Activated CD4-positive, alpha-beta memory T cell treated with anti-CD3 and anti-CD28 coated beads for 36 hours (primary cell): ENCODE results near the gene PNPO. TPM values are rescaled to one million over a fixed set of nuclear protein-coding genes. Genes with fewer than 3 reads are reported as not detected.

Experiments used
- CTCF ChIA-PET: fragments of 350-600 bp; sonication (Branson Sonifier 250); formaldehyde crosslinking; loops from one replicate; lab custom pipeline; 2021; ENCODE audit warnings: antibody characterized with exemption, inconsistent platforms; lab: Charles Lee
- POLR2A ChIA-PET: fragments of 350-600 bp; sonication (Branson Sonifier 250); formaldehyde crosslinking; loops from one replicate; lab custom pipeline; 2021; ENCODE audit warnings: antibody characterized with exemption; lab: Charles Lee
- DNase-seq: peaks from one replicate; pipeline ENCODE4 v3.0.0-alpha.2; 2020
- H3K27ac Mint-ChIP-seq: one replicate; pipeline ENCODE4 v1.8.0; 2021; ENCODE audit warnings: mixed read lengths
- H3K27me3 Mint-ChIP-seq: one replicate; pipeline ENCODE4 v1.8.0; 2021; ENCODE audit warnings: mixed read lengths
- H3K36me3 Mint-ChIP-seq: one replicate; pipeline ENCODE4 v1.8.0; 2021; ENCODE audit warnings: mixed read lengths
- H3K4me1 Mint-ChIP-seq: one replicate; pipeline ENCODE4 v1.8.0; 2021; ENCODE audit warnings: low read depth, mixed read lengths
- H3K4me3 Mint-ChIP-seq: one replicate; pipeline ENCODE4 v1.8.0; 2021; ENCODE audit warnings: mild to moderate bottlenecking, mixed read lengths
- H3K9me3 Mint-ChIP-seq: one replicate; pipeline ENCODE4 v1.8.0; 2021; ENCODE audit warnings: mixed read lengths
- intact Hi-C: fragments of 100-400 bp; cut with micrococcal nuclease; formaldehyde crosslinking; loops from one replicate; pipeline ENCODE4 v1.15.1; 2023
- total RNA-seq, 2 experiments: library from RNA; stranded (reverse); gene quantifications; one replicate each; pipeline ENCODE4 v1.2.3, GENCODE V29; 2021

Gene PNPO
- total RNA-seq, 2 experiments from 2014 or later: 32.5 to 34.4 TPM

GRCh38 chr17:47992216-47992615 lies 50.8 kb downstream of the PNPO start:
- no peak overlapping the region for H3K4me3 Mint-ChIP-seq
- no peak overlapping the region for H3K27ac Mint-ChIP-seq
- ChIA-PET CTCF (no interaction called here), POLR2A (no interaction called here)
- intact Hi-C loops: no loop called here
- DNase-seq: no peak
- H3K36me3 Mint-ChIP-seq: no peaks in the 10 kb centered on the region
- H3K27me3 Mint-ChIP-seq: peaks cover 3% of the 10 kb centered on the region
- no peaks in the 10 kb centered on the region for H3K9me3 Mint-ChIP-seq
- H3K4me1 Mint-ChIP-seq: peaks cover 2% of the 10 kb centered on the region

GRCh38 chr17:47993031-47993564 lies 51.7 kb downstream of the PNPO start:
- Mint-ChIP-seq H3K27me3 (peaks cover 3% of the 10 kb centered on the region), H3K27ac (no peak overlapping the region)
- intact Hi-C loops: no loop called here

GRCh38 chr17:47993964-47994363 lies 52.6 kb downstream of the PNPO start:
- H3K27ac Mint-ChIP-seq: no peak overlapping the region
- H3K36me3 Mint-ChIP-seq: no peaks in the 10 kb centered on the region
- peaks cover 3% of the 10 kb centered on the region for H3K27me3 Mint-ChIP-seq
- H3K4me1 Mint-ChIP-seq: peaks cover 2% of the 10 kb centered on the region
- intact Hi-C loops: no loop called here
- H3K9me3 Mint-ChIP-seq: no peaks in the 10 kb centered on the region
- no peak for DNase-seq
- H3K4me3 Mint-ChIP-seq: no peak overlapping the region
- CTCF ChIA-PET: interaction anchor here (1.4 kb wide), 1 partner anchor 86 kb away, joined by 5 read pairs; no protein-coding TSS in a partner anchor
- POLR2A ChIA-PET: no interaction called here

More at GRCh38 chr17:47993031-47993564, 51.7 kb downstream of the PNPO start:
- ChIA-PET POLR2A (no interaction called here), CTCF (interaction anchor here (0.6 to 1.4 kb wide), 2 partner anchors 87 to 499 kb away, joined by 3 to 5 read pairs; no protein-coding TSS in a partner anchor)
- no peak for DNase-seq
- H3K4me3 Mint-ChIP-seq: no peak overlapping the region
- no peaks in the 10 kb centered on the region for H3K36me3 Mint-ChIP-seq
- H3K9me3 Mint-ChIP-seq: no peaks in the 10 kb centered on the region
- H3K4me1 Mint-ChIP-seq: peaks cover 2% of the 10 kb centered on the region

GRCh38 chr17:47994724-47995123 lies 53.4 kb downstream of the PNPO start:
- H3K4me1 Mint-ChIP-seq: peaks cover 2% of the 10 kb centered on the region
- intact Hi-C loops: no loop called here
- H3K4me3 Mint-ChIP-seq: no peak overlapping the region
- H3K9me3 Mint-ChIP-seq: no peaks in the 10 kb centered on the region
- H3K27ac Mint-ChIP-seq: no peak overlapping the region
- POLR2A ChIA-PET: no interaction called here
- no peaks in the 10 kb centered on the region for H3K36me3 Mint-ChIP-seq
- peaks cover 3% of the 10 kb centered on the region for H3K27me3 Mint-ChIP-seq
- CTCF ChIA-PET: no interaction called here
- no peak for DNase-seq

GRCh38 chr17:47995241-47995935 lies 54.0 kb downstream of the PNPO start:
- H3K36me3 Mint-ChIP-seq: no peaks in the 10 kb centered on the region
- ChIA-PET POLR2A (no interaction called here), CTCF (no interaction called here)
- H3K27me3 Mint-ChIP-seq: peaks cover 3% of the 10 kb centered on the region
- peaks cover 3% of the 10 kb centered on the region for H3K4me1 Mint-ChIP-seq
- intact Hi-C loops: no loop called here
- no peaks in the 10 kb centered on the region for H3K9me3 Mint-ChIP-seq
- H3K27ac Mint-ChIP-seq: no peak overlapping the region
- no peak overlapping the region for H3K4me3 Mint-ChIP-seq
- no peak for DNase-seq

GRCh38 chr17:47996201-47996600 lies 54.8 kb downstream of the PNPO start:
- ChIA-PET CTCF (no interaction called here), POLR2A (no interaction called here)
- no peak for DNase-seq
- intact Hi-C loops: no loop called here
- Mint-ChIP-seq H3K9me3 (no peaks in the 10 kb centered on the region), H3K27ac (no peak overlapping the region), H3K36me3 (no peaks in the 10 kb centered on the region), H3K4me3 (no peak overlapping the region), H3K27me3 (peaks cover 3% of the 10 kb centered on the region), H3K4me1 (peaks cover 3% of the 10 kb centered on the region)

GRCh38 chr17:47997586-47997985 lies 56.2 kb downstream of the PNPO start:
- H3K36me3 Mint-ChIP-seq: no peaks in the 10 kb centered on the region
- no peak for DNase-seq
- no peaks in the 10 kb centered on the region for H3K9me3 Mint-ChIP-seq
- H3K4me1 Mint-ChIP-seq: peaks cover 3% of the 10 kb centered on the region
- intact Hi-C loops: no loop called here
- H3K27me3 Mint-ChIP-seq: peaks cover 2% of the 10 kb centered on the region
- H3K27ac Mint-ChIP-seq: no peak overlapping the region
- no peak overlapping the region for H3K4me3 Mint-ChIP-seq
- CTCF ChIA-PET: interaction anchor here (3.1 kb wide), 1 partner anchor 50 kb away, joined by 11 read pairs; no protein-coding TSS in a partner anchor
- POLR2A ChIA-PET: no interaction called here

- CTCF ChIA-PET: interaction anchor here (3.1 kb wide), 1 partner anchor 50 kb away, joined by 11 read pairs; no protein-coding TSS in a partner anchor
- peaks cover 2% of the 10 kb centered on the region for H3K27me3 Mint-ChIP-seq
- H3K4me1 Mint-ChIP-seq: peaks cover 3% of the 10 kb centered on the region
- intact Hi-C loops: no loop called here
- no peak overlapping the region for H3K4me3 Mint-ChIP-seq
- no peaks in the 10 kb centered on the region for H3K9me3 Mint-ChIP-seq
- POLR2A ChIA-PET: no interaction called here
- no peak for DNase-seq
- no peaks in the 10 kb centered on the region for H3K36me3 Mint-ChIP-seq
- H3K27ac Mint-ChIP-seq: no peak overlapping the region
These were observed 56.7 kb downstream of the PNPO start for GRCh38 chr17:47998044-47998443.

Other genes with a start within 250 kb of the PNPO start
- 10 to 100 TPM; 11.3 to 13.0 TPM for gene TBKBP1, start 247.4 kb upstream of the PNPO start, total RNA-seq
- gene TBX21, start 208.3 kb upstream of the PNPO start, total RNA-seq: 10 to 100 TPM; 57.7 to 58.2 TPM
- gene OSBPL7, start 119.8 kb upstream of the PNPO start, total RNA-seq: 10 to 100 TPM; 14.7 to 15.6 TPM
- 10 to 100 TPM; 69.9 to 72.4 TPM for gene MRPL10, start 110.0 kb upstream of the PNPO start, total RNA-seq
- gene LRRC46, start 109.9 kb upstream of the PNPO start, total RNA-seq: under 1 TPM; 0.29 to 0.59 TPM
- 10 to 100 TPM; 20.6 to 21.0 TPM for gene SCRN2, start 100.3 kb upstream of the PNPO start, total RNA-seq
- under 1 TPM; 0.10 to 0.12 TPM for gene SP6, start 90.4 kb upstream of the PNPO start, total RNA-seq
- gene SP2, start 45.3 kb upstream of the PNPO start, total RNA-seq: 10 to 100 TPM; 15.1 to 17.2 TPM
- gene PRR15L, start 16.3 kb downstream of the PNPO start, total RNA-seq: not detected
- 100 to 1,000 TPM; 170 to 183 TPM for gene CDK5RAP3, start 29.5 kb downstream of the PNPO start, total RNA-seq
- 1 to 10 TPM; 4.9 to 6.2 TPM for gene COPZ2, start 96.2 kb downstream of the PNPO start, total RNA-seq
- gene NFE2L1, start 106.8 kb downstream of the PNPO start, total RNA-seq: 10 to 100 TPM; 82.4 to 84.1 TPM
- 10 to 100 TPM; 55.3 to 56.7 TPM for gene CBX1, start 159.9 kb downstream of the PNPO start, total RNA-seq
- 10 to 100 TPM; 19.7 to 21.7 TPM for gene SNX11, start 166.2 kb downstream of the PNPO start, total RNA-seq